ENCODE measurements around the gene SLC16A9.

DNA sequence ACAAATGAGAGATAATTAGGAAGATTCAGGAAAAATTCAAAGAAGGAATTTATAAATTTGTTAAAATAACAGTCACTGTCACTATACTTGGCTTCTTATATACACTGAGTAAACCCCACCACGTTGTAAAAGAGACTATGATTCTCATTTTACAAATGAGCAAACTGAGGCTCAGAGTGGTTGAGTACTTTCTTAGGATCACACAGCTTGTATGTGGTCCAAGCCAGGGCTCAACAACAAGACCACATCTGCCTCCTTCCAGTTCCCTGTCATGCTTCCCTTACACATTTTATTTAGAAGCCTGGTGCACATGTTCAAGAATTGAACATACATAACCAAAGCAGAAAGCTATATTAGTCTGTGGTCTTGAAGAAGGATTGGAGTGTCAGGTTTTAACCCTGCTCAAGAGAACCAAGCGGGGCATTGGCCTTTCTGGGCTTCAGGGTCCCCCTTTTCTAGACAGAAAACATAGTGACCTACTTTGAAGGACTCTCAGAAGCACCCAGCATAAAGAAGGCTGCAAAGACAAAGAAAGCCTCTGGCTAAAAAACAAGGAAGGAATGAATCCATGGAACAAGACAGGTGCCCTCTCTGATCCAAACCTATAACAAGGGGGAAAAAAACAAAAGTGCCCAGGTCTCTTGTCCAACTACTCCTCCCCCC, 42.8 kb upstream of the SLC16A9 start:
- no peak for TF ChIP-seq EZH2phosphoT487 (IDR thresholded peaks at IDR 0.05; ENCODE audit: insufficient read depth, low read depth)
- no peak for TF ChIP-seq EZH2 (IDR thresholded peaks at IDR 0.05; ENCODE audit: insufficient read depth, poor library complexity, severe bottlenecking)

Measured in GM23248 (cell line).